Epithelial cell of proximal tubule (primary cell): ENCODE results near the gene PAK5. TPM values are rescaled to one million over a fixed set of nuclear protein-coding genes. Genes with fewer than 3 reads are reported as not detected.

Experiments used
- DNase-seq: peaks from one replicate; pipeline ENCODE4 v3.0.0-alpha.2; 2011; ENCODE audit warnings: low read depth
- H3K4me3 ChIP-seq: 2 replicates; pipeline ENCODE4 v1.5.1; 2011; ENCODE audit warnings: low read depth, mild to moderate bottlenecking, low read length
- total RNA-seq: library from RNA; depleted of rRNA; stranded (reverse); fragments of >200 nt; gene quantifications from 2 replicates; pipeline ENCODE4 v1.2.3, GENCODE V29; 2015
- TF ChIP-seq, protein P1 (sequence below): conservative IDR thresholded peaks from 2 replicates; pipeline ENCODE4 v1.5.1; 2012; ENCODE audit warnings: low read depth, mild to moderate bottlenecking, low read length

The PAK5 gene
- total RNA-seq, 1 donor from 2014 or later, result not detected

- H3K4me3 ChIP-seq, result no peak overlapping the region
- TF ChIP-seq, protein P1, sequence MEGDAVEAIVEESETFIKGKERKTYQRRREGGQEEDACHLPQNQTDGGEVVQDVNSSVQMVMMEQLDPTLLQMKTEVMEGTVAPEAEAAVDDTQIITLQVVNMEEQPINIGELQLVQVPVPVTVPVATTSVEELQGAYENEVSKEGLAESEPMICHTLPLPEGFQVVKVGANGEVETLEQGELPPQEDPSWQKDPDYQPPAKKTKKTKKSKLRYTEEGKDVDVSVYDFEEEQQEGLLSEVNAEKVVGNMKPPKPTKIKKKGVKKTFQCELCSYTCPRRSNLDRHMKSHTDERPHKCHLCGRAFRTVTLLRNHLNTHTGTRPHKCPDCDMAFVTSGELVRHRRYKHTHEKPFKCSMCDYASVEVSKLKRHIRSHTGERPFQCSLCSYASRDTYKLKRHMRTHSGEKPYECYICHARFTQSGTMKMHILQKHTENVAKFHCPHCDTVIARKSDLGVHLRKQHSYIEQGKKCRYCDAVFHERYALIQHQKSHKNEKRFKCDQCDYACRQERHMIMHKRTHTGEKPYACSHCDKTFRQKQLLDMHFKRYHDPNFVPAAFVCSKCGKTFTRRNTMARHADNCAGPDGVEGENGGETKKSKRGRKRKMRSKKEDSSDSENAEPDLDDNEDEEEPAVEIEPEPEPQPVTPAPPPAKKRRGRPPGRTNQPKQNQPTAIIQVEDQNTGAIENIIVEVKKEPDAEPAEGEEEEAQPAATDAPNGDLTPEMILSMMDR, result no peak
- no peak for DNase-seq
These were observed 343.2 kb downstream of the PAK5 start for GRCh38 chr20:9495701-9496100.

- TF ChIP-seq, protein P1, result no peak
- H3K4me3 ChIP-seq, result no peak overlapping the region
- DNase-seq, result no peak
These were observed 345.1 kb downstream of the PAK5 start for GRCh38 chr20:9493803-9494202.

GRCh38 chr20:9492067-9492466 lies 346.8 kb downstream of the PAK5 start:
- H3K4me3 ChIP-seq, result no peak overlapping the region
- TF ChIP-seq, protein P1, result no peak
- no peak for DNase-seq

GRCh38 chr20:9491324-9491723 lies 347.6 kb downstream of the PAK5 start:
- no peak overlapping the region for H3K4me3 ChIP-seq
- TF ChIP-seq, protein P1, result no peak
- DNase-seq, result no peak

- no peak overlapping the region for H3K4me3 ChIP-seq
- no peak for DNase-seq
- TF ChIP-seq, protein P1, result no peak
These were observed 348.2 kb downstream of the PAK5 start for GRCh38 chr20:9490631-9491030.

GRCh38 chr20:9490161-9490560 lies 348.7 kb downstream of the PAK5 start:
- no peak overlapping the region for H3K4me3 ChIP-seq
- DNase-seq, result no peak
- TF ChIP-seq, protein P1, result no peak

DNA sequence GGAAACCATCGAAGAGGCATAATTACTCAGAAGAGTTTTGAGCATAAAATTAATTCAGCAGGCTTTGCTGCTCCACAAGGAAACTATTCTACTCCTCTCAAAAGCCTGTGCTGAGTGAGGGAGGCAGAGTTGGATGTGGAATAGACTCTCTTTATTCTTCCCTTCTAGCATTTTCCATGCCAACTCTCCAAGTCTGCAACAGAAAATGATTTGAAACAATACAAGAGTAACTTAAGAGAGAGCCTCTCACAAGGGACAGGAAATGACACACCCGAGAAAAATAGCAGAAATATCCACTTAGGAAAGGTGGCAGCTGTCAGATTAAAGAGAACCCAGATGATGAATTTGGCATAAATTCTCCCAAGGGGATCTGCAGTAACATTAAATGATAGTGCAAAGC lies 350.8 kb downstream of the PAK5 start:
- no peak overlapping the region for H3K4me3 ChIP-seq
- DNase-seq, result no peak
- TF ChIP-seq, protein P1, result no peak
